Heart right ventricle (tissue), 16 donors: ENCODE measurements around the gene KDM4D. TPM values are rescaled to one million over a fixed set of nuclear protein-coding genes. Genes with fewer than 3 reads are reported as not detected.

Experiments
- ATAC-seq, 8 donors: fragments of 200-7000 bp; cut with Tn5 transposase; one replicate each; pipeline ENCODE4 v1.9.1; 2020; ENCODE audit warnings: mild to moderate bottlenecking in 8 of 8, moderate library complexity in 8 of 8, moderate number of reproducible peaks in 1 of 8
- DNase-seq, 2 donors: peaks; one replicate each; pipeline ENCODE4 v3.0.0-alpha.2; 2020
- H3K27ac ChIP-seq, 10 donors: fragments of 200-600 bp; sonication (generic) in 2 of 10; one replicate each; pipeline versions ENCODE4 v1.5.0 to v1.8.0; 2020 to 2022; ENCODE audit warnings: mild to moderate bottlenecking in 3 of 10
- H3K27me3 ChIP-seq, 7 donors: fragments of 200-600 bp; one replicate each; pipeline ENCODE4 v1.8.0; 2021 to 2022; ENCODE audit warnings: mild to moderate bottlenecking in 2 of 7
- H3K36me3 ChIP-seq, 9 donors: fragments of 200-600 bp; sonication (generic) in 1 of 9; one replicate each; pipeline versions ENCODE4 v1.5.0 to v1.8.0; 2020 to 2022; ENCODE audit warnings: mild to moderate bottlenecking in 2 of 9
- H3K4me1 ChIP-seq, 9 donors: fragments of 200-600 bp; sonication (generic) in 1 of 9; one replicate each; pipeline versions ENCODE4 v1.5.0 to v1.8.0; 2020 to 2022; ENCODE audit warnings: mild to moderate bottlenecking in 4 of 9
- H3K4me3 ChIP-seq, 10 donors: fragments of 200-600 bp; sonication (generic) in 2 of 10; one replicate each; pipeline versions ENCODE4 v1.5.0 to v1.8.0; 2020 to 2022; ENCODE audit warnings: mild to moderate bottlenecking in 7 of 10, moderate library complexity in 2 of 10
- H3K9me3 ChIP-seq, 11 donors: fragments of 200-600 bp in 10 of 11; sonication (generic) in 2 of 11; one replicate each; pipeline versions ENCODE4 v1.5.0 to v1.8.0; 2013 to 2022; ENCODE audit warnings: mild to moderate bottlenecking in 2 of 11, control low read depth in 1 of 11, moderate library complexity in 1 of 11
- CTCF ChIP-seq, 9 donors: fragments of 200-600 bp; sonication (generic) in 2 of 9; IDR thresholded peaks; one replicate each; pipeline versions ENCODE4 v1.5.0 to v1.8.0; 2021 to 2022; ENCODE audit warnings: antibody characterized with exemption in 9 of 9, mild to moderate bottlenecking in 5 of 9, moderate library complexity in 1 of 9
- WGBS, 2 donors: extraction: QIAGEN DNeasy Blood & Tissue Kit; methylation state at CpG; one replicate each; pipeline ENCODE4 v1.1.7; 2013; ENCODE audit warnings: inconsistent platforms in 1 of 2; 5-methylcytosine and 5-hydroxymethylcytosine counted together
- intact Hi-C, 10 donors: fragments of 100-400 bp; cut with DNase I; formaldehyde crosslinking; loops; one replicate each; pipeline versions ENCODE4 v1.11.1 to v1.14.2; 2022
- polyA plus RNA-seq, 2 donors: library from polyadenylated mRNA; stranded (reverse); fragments of 200-250 nt; gene quantifications; one replicate each; pipeline ENCODE4 v1.2.3, GENCODE V29; 2013
- total RNA-seq, 10 donors: library from RNA; stranded (reverse); fragmentation: NEBNext Ultra II Directional in 3 of 10; extraction: Animal tissue kit (Norgen Biotek cat#: 25700) in 3 of 10; gene quantifications; one replicate each; pipeline versions ENCODE4 v1.2.1 to v1.2.4, GENCODE V29; 2021 to 2023
- donor health status: Arrhythmogenic right ventricular cardiomyopathy.
- donor health status: ischemic (EF 13 %, LVEDD 7.1; RV severe dilation, severe dysfunction).
- donor health status: healthy with polysubstance abuse.
- donor health status: DM: no; HTN: yes; CAD: no.
- donor health status: DM: no; HTN: no; CAD: no.
- donor health status: ischemic (EF 25% LVEDD 6.9; RV normal size, moderate dysfunction).
- donor health status: ischemic (EF 25% LVEDD 5.7; RV mildly dilated, moderate dysfunction).
- donor health status: healthy.
- donor health status: DM: yes; HTN: yes; CAD: no.
- donor health status: Ischemic cardiomyopathy.
- donor health status: ischemic (EF 35%, LVEDD 5.7; RV mildly dilated, moderate dysfunction).
- donor health status: nonischemic (EF 11% LVEDD 7.7; RV severe dilation, severe dysfunction).
- donor health status: DM: yes; HTN: yes; CAD: no.
- donor health status: PGD.
- donor health status: ischemic (EF 29% LVEDD 5.4; RV normal size, mild dysfunction).
- donor health status: nonischemic (EF 23%, LVEDD 6.1; RV moderate dilation, normal function).

Gene KDM4D
- total and polyA plus RNA-seq, 12 donors = 0.22 to 1.3 (median 0.96) TPM

DNA sequence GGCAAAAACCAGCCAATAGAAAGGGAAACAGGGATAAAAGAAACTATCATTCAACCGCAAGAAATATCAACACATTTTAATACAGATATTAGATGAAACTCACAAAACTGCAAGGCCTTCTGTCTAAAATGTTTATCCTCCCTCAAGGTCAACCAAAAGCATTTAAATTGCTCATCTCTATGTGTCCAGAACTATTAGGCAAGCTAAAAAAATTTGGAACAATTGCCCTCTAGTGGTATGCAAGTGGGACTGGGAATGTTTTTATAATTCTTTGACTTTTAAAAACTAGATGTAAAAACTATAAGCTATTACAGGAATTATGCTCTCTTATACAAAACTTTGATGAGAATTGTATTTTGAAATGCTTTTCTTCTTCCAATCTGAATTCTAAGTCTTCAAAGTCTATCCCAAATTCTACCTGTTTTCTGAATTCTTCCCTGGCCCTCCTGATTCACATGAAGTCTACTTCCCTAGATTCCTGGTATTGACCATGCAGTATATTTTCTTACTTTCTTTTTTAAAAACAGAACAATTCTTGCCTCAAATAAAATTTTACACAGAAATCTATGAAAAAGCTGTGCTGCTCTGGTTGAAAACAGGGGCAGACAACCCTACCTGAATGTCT, 5.1 kb upstream of the KDM4D start:
- H3K27me3 ChIP-seq = no peaks in the 10 kb centered on the region
- 93 to 96% methylated on average over 1 of the region's 1 CpG for whole genome bisulfite sequencing, 2 donors
- peaks cover 0 to 87% (median 65%) of the 10 kb centered on the region in 9 donors for H3K36me3 ChIP-seq
- peak; percentile 16 to 67 (median 54) for TF ChIP-seq CTCF (IDR thresholded peaks at IDR 0.05)
- H3K4me3 ChIP-seq = no peak overlapping the region
- peaks cover 2 to 20% (median 12%) of the 10 kb centered on the region in 9 donors for H3K4me1 ChIP-seq
- no peak overlapping the region for H3K27ac ChIP-seq
- DNase-seq (no peak), ATAC-seq (no peak)
- no peaks in the 10 kb centered on the region for H3K9me3 ChIP-seq
- intact Hi-C loops = loop anchor here in 5 of 10 donors (5.0 to 10.0 kb wide), 2 partner anchors 344 to 346 kb away; no protein-coding TSS in a partner anchor

DNA sequence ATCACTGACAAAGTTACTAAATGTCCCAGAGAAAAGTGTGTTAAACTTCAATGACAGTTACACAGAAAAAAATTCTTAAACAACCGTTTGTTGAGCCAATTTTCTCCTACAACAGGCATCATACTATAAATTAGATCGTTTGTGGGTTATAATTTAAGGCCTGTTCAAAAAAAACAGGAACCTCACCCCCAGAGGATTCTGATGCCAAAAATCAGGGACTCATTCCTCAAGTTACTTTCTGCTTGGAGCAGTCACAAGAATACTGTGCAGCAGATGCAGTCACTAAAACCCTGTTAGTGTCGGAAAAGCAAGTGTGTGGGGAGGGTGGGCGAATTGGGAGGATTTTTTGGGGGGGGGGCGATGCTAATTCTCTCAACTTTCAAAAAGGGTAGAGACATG, 810 bp upstream of the KDM4D start:
- ATAC-seq (no peak), DNase-seq (no peak)
- Histone ChIP-seq H3K27me3 (no peaks in the 10 kb centered on the region), H3K4me3 (peak overlapping the region; percentile 67 to 97 (median 84)), H3K27ac (peak overlapping the region in 7 of 10 donors; percentile 66 to 88 (median 83)), H3K36me3 (peaks cover 0 to 45% (median 35%) of the 10 kb centered on the region in 9 donors), H3K9me3 (no peaks in the 10 kb centered on the region), H3K4me1 (peaks cover 2 to 26% (median 15%) of the 10 kb centered on the region in 9 donors)
- intact Hi-C loops = loop anchor here in 6 of 10 donors (5.0 to 10.0 kb wide), 7 partner anchors 95 to 812 kb away; partner anchors contain the start of genes SRSF8 (in 3 of the 6) and FAM76B (in 1 of the 6)
- 6 to 11% methylated on average over 5 of the region's 5 CpGs for WGBS, 2 donors
- no peak for TF ChIP-seq CTCF (IDR thresholded peaks at IDR 0.05)

DNA sequence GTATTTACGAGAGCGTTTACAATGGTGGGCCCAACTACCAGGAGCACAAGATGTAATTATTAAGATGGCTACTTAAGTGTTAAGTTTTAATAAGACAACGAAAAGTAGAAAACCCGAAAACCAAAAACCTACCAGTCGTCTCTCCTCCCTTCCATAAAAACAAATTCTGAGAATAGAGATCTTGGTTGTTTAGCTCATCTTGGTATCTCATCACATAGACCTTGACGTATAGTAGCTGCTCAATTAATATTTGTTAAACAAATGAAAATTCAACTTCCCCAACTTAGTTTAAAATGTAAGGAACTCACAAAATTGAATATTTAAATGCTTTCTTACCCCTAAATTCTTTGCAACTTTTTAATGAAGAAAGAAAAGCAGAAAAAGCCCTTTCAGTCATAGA, 669 bp downstream of the KDM4D start:
- WGBS, 2 donors = 47 to 52% methylated on average over 6 of the region's 6 CpGs
- intact Hi-C loops = loop anchor here in 6 of 10 donors (5.0 to 10.0 kb wide), 7 partner anchors 93 to 811 kb away; partner anchors contain the start of genes SRSF8 (in 3 of the 6) and FAM76B (in 1 of the 6)
- TF ChIP-seq CTCF (IDR thresholded peaks at IDR 0.05) = no peak
- no peak for DNase-seq
- Histone ChIP-seq H3K27me3 (no peaks in the 10 kb centered on the region), H3K9me3 (no peaks in the 10 kb centered on the region), H3K36me3 (peaks cover 0 to 30% (median 26%) of the 10 kb centered on the region in 9 donors), H3K4me1 (peaks cover 2 to 26% (median 15%) of the 10 kb centered on the region in 9 donors), H3K27ac (peak overlapping the region in 2 of 10 donors; percentile 56 to 87), H3K4me3 (peak overlapping the region; percentile 67 to 97 (median 84))
- ATAC-seq = no peak

- Histone ChIP-seq H3K9me3 (no peaks in the 10 kb centered on the region), H3K27ac (no peak overlapping the region), H3K36me3 (peaks cover 0 to 16% (median 12%) of the 10 kb centered on the region in 9 donors), H3K27me3 (no peaks in the 10 kb centered on the region), H3K4me1 (peaks cover 2 to 26% (median 15%) of the 10 kb centered on the region in 9 donors), H3K4me3 (no peak overlapping the region)
- whole genome bisulfite sequencing, 2 donors = 88 to 93% methylated on average over 1 of the region's 1 CpG
- ATAC-seq (no peak), DNase-seq (no peak)
- no peak for TF ChIP-seq CTCF (IDR thresholded peaks at IDR 0.05)
- intact Hi-C loops = loop anchor here in 6 of 10 donors (10.0 kb wide), 4 partner anchors 169 to 809 kb away; partner anchors contain the start of gene FAM76B (in 1 of the 6)
These were observed 2.1 kb downstream of the KDM4D start for GRCh38 chr11:94975599-94975998.
